GM18907 (cell line): ENCODE data around the gene TPRG1L.
"Not testable (repeated sequence)": the region's sequence is repeated elsewhere in the genome, so short reads cannot be mapped to it uniquely, and the experiment has no call there.

ENCODE experiments used
- ATAC-seq: cut with Tn5 transposase; IDR thresholded peaks from one replicate; pipeline ENCODE4 v1.9.1; 2021; ENCODE audit warnings: mild to moderate bottlenecking, moderate library complexity; ENCODE audit not compliant: unreplicated experiment

TPRG1L gene

GRCh38 chr1:3607703-3608065, 17.1 kb upstream of the TPRG1L start:
- ATAC-seq = no peak

DNA sequence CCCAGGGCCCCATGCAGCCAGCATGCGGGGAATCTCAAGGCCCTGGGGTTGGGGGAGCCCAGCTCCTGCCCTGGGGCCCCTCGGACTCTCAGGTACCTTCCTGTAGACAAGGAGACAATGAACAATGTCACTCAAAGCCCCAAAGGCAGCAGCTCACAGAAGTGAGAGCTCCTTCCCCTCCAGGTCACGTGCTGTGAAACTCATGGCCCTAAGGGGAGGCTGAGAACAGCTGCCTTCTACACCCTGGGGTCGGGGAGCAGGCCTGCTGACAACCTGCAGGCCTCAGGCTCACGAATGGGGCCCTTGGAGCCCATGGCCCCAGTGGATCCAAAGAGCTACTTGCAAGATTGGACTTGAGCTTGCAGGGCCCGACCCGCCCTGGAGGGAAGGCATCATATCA, 16.7 kb upstream of the TPRG1L start:
- ATAC-seq = no peak

DNA sequence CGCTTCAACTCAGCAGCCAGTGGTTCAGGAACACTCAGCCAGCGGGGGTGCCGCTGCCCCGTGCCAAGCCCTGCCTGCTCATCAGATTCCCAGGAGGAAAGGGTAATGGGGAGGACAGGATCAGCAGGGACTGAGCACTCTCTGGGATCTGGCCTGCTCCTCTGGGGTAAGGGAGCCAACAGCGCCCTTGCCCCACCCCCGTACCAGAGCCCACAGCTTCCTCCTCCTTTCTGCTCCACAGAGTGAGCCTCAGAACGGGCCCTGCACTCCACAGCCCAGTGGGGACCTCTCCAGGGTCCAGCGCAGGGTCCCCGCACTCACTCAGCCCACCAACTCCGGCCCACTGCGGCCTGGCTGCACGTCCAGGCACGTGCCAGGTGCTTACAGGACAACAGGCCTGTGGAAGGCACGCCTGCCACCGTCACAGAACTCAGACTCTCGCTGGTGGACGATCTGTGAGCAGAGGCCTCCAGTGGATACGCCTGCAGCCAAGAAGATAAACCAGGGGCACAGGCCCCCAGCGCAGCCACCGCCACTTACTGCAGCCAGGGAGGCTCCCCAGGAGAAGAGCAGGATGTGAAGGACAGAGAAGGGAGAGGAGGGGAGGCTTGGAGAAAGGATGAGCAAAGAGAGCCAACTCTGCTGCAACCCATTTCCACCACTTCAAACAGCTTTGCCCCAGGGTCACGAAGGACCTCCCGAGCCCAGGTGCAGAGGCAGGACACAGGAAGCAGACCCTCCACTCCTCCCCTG, 15.6 kb upstream of the TPRG1L start:
- ATAC-seq = no peak

DNA sequence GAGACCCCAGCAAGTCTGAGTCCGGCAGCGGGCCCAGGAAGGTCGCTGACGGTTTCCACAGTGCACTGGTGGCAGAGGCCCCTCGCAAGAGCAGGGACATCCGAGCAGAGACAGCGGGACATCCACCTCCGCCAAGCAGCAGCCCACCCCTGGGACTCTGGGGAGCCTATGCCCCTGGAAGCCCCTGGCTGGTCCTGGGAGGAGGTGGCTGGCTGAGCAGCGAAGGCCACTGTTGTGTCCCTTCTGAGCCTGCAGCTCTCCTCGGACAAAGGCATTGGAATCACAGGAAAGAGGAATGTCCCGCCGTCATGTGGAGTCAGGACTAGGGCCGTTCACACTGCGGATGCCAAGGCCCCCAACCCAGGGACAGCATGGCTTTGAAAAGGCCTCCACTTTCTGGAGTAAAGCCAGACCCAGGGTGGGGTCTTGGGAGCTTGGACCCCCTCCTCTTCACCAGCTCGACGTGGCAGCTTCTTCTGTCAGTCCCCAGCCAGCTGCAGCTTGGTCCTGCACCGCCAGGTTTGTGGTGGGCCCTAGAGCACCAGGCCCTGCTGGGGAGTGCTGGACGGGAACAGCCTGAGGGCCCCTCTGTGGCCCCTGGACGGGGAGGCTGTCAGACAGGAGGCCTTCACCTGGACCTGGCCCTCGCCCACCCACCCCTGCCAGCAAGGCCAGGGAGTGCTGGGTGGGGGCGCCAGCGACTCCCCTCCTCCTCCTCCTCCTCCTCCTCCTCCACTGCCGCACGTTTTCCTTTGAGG, 14.9 kb upstream of the TPRG1L start:
- no peak for ATAC-seq

GRCh38 chr1:3610527-3611169, 14.2 kb upstream of the TPRG1L start:
- ATAC-seq = no peak

GRCh38 chr1:3611170-3612019, 13.4 kb upstream of the TPRG1L start, which contains the start of gene MEGF6:
Gene MEGF6 (minus strand): TSS chr1:3611508. CDS start chr1:3611268, 240 bp downstream.
- ATAC-seq = no peak

DNA sequence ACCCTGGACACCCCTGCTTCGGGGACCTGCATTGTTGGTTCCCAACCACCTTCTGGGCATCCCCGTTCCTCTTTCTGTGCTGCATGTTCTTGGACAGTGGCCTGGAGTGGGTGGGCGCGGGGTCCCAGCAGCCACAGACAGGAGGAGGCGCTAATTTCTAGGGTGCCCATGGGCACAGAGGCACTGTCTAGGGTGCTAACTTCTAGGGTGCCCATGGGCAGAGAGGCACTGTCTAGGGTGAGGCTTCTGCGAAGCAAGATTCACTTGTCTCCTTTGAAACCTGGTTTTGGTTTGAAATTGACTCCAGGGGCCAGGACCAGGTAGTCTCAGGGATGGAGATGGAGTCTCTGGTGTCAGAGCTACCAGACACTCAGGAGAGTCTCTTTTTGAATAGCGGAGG, 12.7 kb upstream of the TPRG1L start:
- ATAC-seq = no peak

- ATAC-seq = no peak
Observed at GRCh38 chr1:3614755-3615742, 9.8 kb upstream of the TPRG1L start.

DNA sequence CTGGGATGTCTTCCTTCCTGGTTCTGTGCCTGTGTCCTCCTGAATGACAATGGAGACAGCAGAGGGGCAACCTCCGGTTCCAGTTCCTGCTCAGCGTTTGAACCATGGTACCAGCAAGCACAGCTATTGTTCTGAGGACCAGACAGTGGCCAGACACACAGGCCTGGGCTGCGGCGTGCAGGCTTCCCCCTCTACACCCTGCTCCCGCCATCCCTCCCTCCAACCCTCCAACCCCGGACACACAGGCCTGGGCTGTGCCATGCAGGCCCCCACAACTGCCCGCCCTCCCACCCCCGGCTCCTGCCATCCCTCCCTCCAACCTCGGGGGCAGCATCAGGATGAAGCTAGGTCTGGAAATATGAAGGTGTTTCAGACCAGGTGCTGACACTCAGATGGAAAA, 8.0 kb upstream of the TPRG1L start:
- no peak for ATAC-seq

GRCh38 chr1:3617806-3618345, 6.9 kb upstream of the TPRG1L start:
- ATAC-seq = no peak

- no peak for ATAC-seq
Observed at GRCh38 chr1:3618531-3618880, 6.3 kb upstream of the TPRG1L start.

DNA sequence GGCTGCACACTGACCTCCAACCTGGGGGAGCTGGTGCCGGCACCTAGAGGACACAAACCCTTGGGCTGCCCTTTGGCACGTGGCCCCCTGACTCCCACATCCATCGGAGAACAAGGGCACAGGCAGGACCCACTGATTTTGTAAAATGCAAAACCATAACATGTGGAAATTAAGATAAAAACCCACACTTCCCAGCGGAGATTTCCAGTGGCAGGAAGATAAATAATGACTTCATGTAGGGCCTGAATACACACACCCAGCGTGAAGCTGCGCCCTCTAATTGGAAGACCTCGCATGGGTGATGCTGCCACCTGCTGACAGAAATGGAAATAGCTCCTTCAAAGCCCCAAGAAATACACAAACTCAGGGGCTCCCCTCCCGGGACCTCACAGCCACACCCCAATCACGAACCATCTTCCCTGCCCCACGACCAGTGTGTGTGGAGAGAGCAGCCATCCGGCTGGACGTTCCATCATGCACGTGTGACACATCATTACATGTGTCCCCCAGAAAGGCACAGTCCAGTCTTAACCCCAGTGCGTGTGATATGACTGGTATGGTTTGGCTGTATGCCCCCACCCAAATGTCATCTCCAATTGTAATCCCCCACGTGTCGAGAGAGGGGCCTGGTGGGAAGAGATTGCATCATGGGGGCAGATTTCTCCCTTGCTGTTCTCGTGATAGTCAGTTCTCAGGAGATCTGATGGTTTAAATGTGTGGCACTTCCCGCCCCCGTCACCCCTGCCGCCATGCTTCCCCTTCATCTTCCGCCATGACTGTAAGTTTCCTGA, 5.7 kb upstream of the TPRG1L start:
- ATAC-seq = no peak

GRCh38 chr1:3620708-3621107, 4.1 kb upstream of the TPRG1L start:
- no peak for ATAC-seq

GRCh38 chr1:3621151-3621671, 3.6 kb upstream of the TPRG1L start:
- not testable (repeated sequence) for ATAC-seq

GRCh38 chr1:3622102-3622501, 2.7 kb upstream of the TPRG1L start:
- not testable (repeated sequence) for ATAC-seq

GRCh38 chr1:3623441-3624199, 1.2 kb upstream of the TPRG1L start:
- no peak for ATAC-seq

- ATAC-seq = peak; percentile 11
Observed at GRCh38 chr1:3625151-3625907, 514 bp downstream of the TPRG1L start.
